Measurements from ENCODE around the gene SLC25A13.
A peak's percentile ranks its signal among the peaks of the same experiment; 100 is the strongest.
"Not testable (repeated sequence)": the region's sequence is repeated elsewhere in the genome, so short reads cannot be mapped to it uniquely, and the experiment has no call there.

Gene SLC25A13

GRCh38 chr7:96183163-96183670, 138.7 kb downstream of the SLC25A13 start:
- DNase-seq (ENCODE audit: low read depth) = no peak
- no peak overlapping the region for H3K4me3 ChIP-seq (ENCODE audit: low read depth, low read length)

GRCh38 chr7:96182424-96183158, 139.3 kb downstream of the SLC25A13 start:
- no peak for DNase-seq (ENCODE audit: low read depth)
- H3K4me3 ChIP-seq (ENCODE audit: low read depth, low read length) = no peak overlapping the region

- no peak overlapping the region for H3K4me3 ChIP-seq (ENCODE audit: low read depth, low read length)
- DNase-seq (ENCODE audit: low read depth) = no peak
Observed at GRCh38 chr7:96181174-96181573, 140.7 kb downstream of the SLC25A13 start.

GRCh38 chr7:96179837-96180236, 142.1 kb downstream of the SLC25A13 start:
- H3K4me3 ChIP-seq (ENCODE audit: low read depth, low read length) = no peak overlapping the region

GRCh38 chr7:96179341-96179740, 142.6 kb downstream of the SLC25A13 start:
- no peak for DNase-seq (ENCODE audit: low read depth)
- H3K4me3 ChIP-seq (ENCODE audit: low read depth, low read length) = no peak overlapping the region

More at GRCh38 chr7:96179837-96180236, 142.1 kb downstream of the SLC25A13 start:
- DNase-seq (ENCODE audit: low read depth) = no peak

- no peak overlapping the region for H3K4me3 ChIP-seq (ENCODE audit: low read depth, low read length)
- DNase-seq (ENCODE audit: low read depth) = no peak
Observed at GRCh38 chr7:96178581-96178980, 143.3 kb downstream of the SLC25A13 start.

- DNase-seq (ENCODE audit: low read depth) = no peak
Observed at GRCh38 chr7:96177353-96177752, 144.5 kb downstream of the SLC25A13 start.

GRCh38 chr7:96174812-96175211, 147.1 kb downstream of the SLC25A13 start:
- no peak for DNase-seq (ENCODE audit: low read depth)
- no peak overlapping the region for H3K4me3 ChIP-seq (ENCODE audit: low read depth, low read length)

More at GRCh38 chr7:96177353-96177752, 144.5 kb downstream of the SLC25A13 start:
- H3K4me3 ChIP-seq (ENCODE audit: low read depth, low read length) = no peak overlapping the region

GRCh38 chr7:96173781-96174180, 148.1 kb downstream of the SLC25A13 start:
- DNase-seq (ENCODE audit: low read depth) = no peak
- H3K4me3 ChIP-seq (ENCODE audit: low read depth, low read length) = no peak overlapping the region

- no peak overlapping the region for H3K4me3 ChIP-seq (ENCODE audit: low read depth, low read length)
- no peak for DNase-seq (ENCODE audit: low read depth)
Observed at GRCh38 chr7:96169439-96169838, 152.5 kb downstream of the SLC25A13 start.

GRCh38 chr7:96167424-96167823, 154.5 kb downstream of the SLC25A13 start:
- no peak overlapping the region for H3K4me3 ChIP-seq (ENCODE audit: low read depth, low read length)
- no peak for DNase-seq (ENCODE audit: low read depth)

GRCh38 chr7:96161897-96162296, 160.0 kb downstream of the SLC25A13 start:
- no peak overlapping the region for H3K4me3 ChIP-seq (ENCODE audit: low read depth, low read length)
- DNase-seq (ENCODE audit: low read depth) = no peak

- no peak for DNase-seq (ENCODE audit: low read depth)
- no peak overlapping the region for H3K4me3 ChIP-seq (ENCODE audit: low read depth, low read length)
Observed at GRCh38 chr7:96157856-96158255, 164.0 kb downstream of the SLC25A13 start.

- not testable (repeated sequence) for H3K4me3 ChIP-seq (ENCODE audit: low read depth, low read length)
- DNase-seq (ENCODE audit: low read depth) = peak; percentile 7
Observed at GRCh38 chr7:96154506-96154905, 167.4 kb downstream of the SLC25A13 start.

- no peak for DNase-seq (ENCODE audit: low read depth)
- no peak overlapping the region for H3K4me3 ChIP-seq (ENCODE audit: low read depth, low read length)
Observed at GRCh38 chr7:96152706-96153105, 169.2 kb downstream of the SLC25A13 start.

- H3K4me3 ChIP-seq (ENCODE audit: low read depth, low read length) = no peak overlapping the region
Observed at GRCh38 chr7:96151889-96152288, 170.0 kb downstream of the SLC25A13 start.

GRCh38 chr7:96144260-96144526, 177.7 kb downstream of the SLC25A13 start:
- no peak overlapping the region for H3K4me3 ChIP-seq (ENCODE audit: low read depth, low read length)
- DNase-seq (ENCODE audit: low read depth) = no peak

More at GRCh38 chr7:96151889-96152288, 170.0 kb downstream of the SLC25A13 start:
- no peak for DNase-seq (ENCODE audit: low read depth)

GRCh38 chr7:96143495-96144259, 178.2 kb downstream of the SLC25A13 start:
- no peak overlapping the region for H3K4me3 ChIP-seq (ENCODE audit: low read depth, low read length)
- no peak for DNase-seq (ENCODE audit: low read depth)

GRCh38 chr7:96136600-96137239, 185.2 kb downstream of the SLC25A13 start:
- H3K4me3 ChIP-seq (ENCODE audit: low read depth, low read length) = no peak overlapping the region
- DNase-seq (ENCODE audit: low read depth) = no peak

GRCh38 chr7:96135241-96135640, 186.7 kb downstream of the SLC25A13 start:
- no peak for DNase-seq (ENCODE audit: low read depth)
- no peak overlapping the region for H3K4me3 ChIP-seq (ENCODE audit: low read depth, low read length)

Measured in skeletal muscle cell (primary cell).